ENCODE measurements around the gene MYL5.
"Not testable (repeated sequence)": the region's sequence is repeated elsewhere in the genome, so short reads cannot be mapped to it uniquely, and the experiment has no call there.

MYL5 gene

GRCh38 chr4:674172-675035, at the start of gene MYL5, which contains the start of gene ATP5ME:
Gene MYL5 (plus strand): TSS chr4:674542. CDS start chr4:678027, 3,485 bp downstream.
Gene ATP5ME (minus strand): TSS chr4:674276. CDS start chr4:674247, 29 bp downstream.
- DNase-seq (ENCODE audit: low spot score): peak; percentile 99

- DNase-seq (ENCODE audit: low spot score): peak; percentile 74
Measured at GRCh38 chr4:624705-625590, 49.4 kb upstream of the MYL5 start, which contains the start of gene PDE6B. Gene PDE6B (plus strand): TSS chr4:625573. CDS start chr4:625627, 54 bp downstream.

GRCh38 chr4:625631-626161, 48.6 kb upstream of the MYL5 start:
- no peak for DNase-seq (ENCODE audit: low spot score)

DNA sequence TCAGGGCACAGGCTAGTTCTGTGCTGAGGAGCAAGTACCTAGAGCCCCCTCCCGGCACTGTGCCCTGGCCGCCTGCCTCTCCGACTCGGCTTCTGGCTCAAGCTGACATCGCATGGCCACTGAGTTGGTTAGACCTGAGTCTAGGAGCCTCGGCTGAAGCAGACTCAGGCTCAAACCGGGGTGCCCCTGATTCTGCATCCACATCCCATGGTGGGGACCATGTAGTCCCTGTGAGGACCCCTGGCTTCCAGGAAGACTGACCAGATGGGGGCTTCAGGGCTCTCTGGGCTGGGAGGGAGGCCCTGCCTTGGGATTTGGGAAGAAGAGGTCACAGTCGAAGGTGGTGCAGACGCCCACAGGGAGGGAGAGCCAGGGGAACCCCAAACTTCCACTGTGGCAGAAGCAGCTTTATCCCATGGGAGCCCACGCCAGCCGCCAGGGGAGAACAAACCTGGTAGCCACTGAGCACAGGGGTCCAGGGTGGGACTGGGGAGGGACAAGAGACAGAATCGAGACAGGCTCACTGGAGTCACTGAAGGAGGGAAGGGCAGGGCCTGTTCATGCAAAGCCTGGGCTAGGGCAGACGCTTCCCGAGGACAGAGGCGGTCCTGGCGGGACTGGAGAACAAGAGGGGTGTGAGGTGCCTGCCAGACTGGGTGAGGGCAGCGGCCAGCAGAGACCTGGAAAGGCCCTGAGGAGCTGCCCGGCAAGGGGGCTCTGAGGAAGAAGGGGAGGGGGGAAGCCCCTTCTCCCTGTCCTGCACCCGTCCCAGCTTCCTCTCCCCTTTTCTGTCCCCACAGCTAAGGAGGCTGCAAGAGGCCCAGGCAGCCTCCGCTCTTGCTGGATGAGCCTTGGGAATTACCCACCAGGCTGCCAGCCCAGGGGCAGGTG, 47.9 kb upstream of the MYL5 start:
- DNase-seq (ENCODE audit: low spot score): peak; percentile 17

- DNase-seq (ENCODE audit: low spot score): no peak
Measured at GRCh38 chr4:627347-628125, 46.8 kb upstream of the MYL5 start.

DNA sequence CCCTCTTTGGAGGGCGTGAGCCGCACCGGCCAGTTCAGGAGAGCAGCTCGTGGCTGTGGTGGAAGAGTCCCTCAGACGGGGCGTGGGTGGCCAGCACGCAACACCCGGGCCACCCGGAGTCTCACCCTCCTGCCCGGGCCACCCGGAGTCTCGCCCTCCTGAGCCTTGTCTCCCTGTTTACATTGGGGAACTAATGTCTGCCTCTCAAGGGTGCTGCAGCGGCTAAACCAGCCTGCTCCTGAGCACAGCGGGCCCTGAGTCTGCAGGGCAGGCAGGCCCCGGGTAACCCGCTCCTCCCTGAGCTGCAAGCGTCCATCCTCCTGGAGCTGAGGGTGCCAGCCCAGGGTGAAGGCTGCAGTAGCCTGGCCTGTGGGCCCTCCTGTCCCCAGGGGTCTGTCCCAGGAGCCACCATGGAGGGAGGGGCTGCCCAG, 46.0 kb upstream of the MYL5 start:
- no peak for DNase-seq (ENCODE audit: low spot score)

DNA sequence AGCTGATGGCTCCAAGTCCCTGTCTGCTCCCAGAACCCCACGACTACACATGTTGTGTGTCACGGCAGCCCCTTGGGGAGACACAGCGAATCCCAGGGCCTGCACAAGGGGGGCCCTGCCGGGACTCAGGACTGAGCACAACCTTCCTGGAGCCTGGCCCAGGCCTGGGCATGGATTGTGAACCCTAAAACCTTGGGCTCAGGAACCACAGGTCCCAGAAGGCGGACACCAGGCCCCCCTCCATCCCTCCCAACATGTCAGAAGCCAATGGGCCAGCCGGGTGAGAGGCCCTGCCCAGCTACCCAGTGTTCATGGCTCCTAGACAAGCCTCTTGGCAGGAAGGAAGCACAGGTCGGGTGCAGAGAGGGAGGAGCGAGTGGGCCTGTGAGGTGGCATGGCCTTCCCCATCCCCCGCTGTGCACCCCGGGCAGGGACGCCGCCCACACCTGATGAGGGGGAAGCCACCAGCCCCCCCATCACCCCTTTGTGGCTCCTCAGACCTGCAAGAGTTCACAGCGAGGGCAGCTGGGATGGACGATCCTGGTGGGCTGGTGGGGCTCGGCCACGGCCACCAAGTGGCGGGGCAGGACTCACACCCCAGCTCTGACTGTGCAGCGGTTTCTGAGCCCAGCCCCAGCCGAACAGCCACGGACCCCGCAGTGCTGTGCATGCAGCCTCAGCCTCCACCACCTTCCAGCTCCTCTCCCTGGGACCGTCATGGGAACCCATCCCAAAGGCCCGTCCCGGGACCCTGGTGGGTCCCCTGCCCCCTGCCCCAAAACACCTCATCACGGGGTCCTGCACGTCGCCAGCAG, 45.3 kb upstream of the MYL5 start:
- DNase-seq (ENCODE audit: low spot score): peak; percentile 16

GRCh38 chr4:629636-629914, 44.8 kb upstream of the MYL5 start:
- no peak for DNase-seq (ENCODE audit: low spot score)

- peak; percentile 21 for DNase-seq (ENCODE audit: low spot score)
Measured at GRCh38 chr4:629915-630641, 44.3 kb upstream of the MYL5 start.

DNA sequence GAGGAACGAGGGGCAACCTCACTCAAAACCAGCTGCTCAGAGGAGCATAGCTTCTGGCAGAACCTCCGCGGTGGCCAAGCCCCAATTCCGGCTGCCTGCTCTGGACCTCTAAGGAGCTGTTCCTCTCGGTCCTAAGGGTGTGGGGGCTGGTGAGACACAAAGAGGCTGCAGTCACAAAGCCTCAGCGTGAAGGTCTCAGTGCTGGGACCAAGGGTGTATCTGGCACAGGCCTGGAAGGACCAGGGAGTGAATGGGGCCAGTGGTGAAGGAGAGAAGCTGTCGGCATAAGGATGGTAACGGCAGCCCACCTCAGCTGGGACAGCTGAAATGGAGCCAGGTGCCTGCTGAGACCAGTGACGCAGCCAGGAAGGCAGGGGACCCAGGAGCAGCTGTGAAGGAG, 43.7 kb upstream of the MYL5 start:
- no peak for DNase-seq (ENCODE audit: low spot score)

DNA sequence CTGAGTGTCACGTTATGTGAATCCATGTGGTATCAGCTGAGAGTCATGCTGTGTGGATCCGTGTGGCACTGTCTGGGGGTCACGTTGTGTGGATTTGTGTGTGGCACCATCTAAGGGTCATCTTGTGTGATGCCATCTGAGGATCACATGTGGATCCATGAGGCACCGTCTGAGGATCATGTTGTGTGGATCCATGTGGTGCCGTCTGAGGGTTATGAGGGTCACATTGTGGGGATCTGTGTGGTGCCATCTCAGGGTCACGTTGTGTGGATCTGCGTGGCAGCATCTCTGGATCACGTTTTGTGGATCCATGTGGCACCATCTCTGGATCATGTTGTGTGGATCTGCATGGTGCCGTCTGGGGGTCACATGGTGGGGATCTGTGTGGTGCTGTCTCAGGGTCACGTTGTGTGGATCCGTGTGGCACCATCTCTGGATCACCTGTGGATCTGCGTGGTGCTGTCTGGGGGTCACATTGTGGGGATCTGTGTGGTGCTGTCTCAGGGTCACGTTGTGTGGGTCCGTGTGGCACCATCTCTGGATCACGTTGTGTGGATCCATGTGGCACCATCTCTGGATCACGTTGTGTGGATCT, 42.0 kb upstream of the MYL5 start:
- no peak for DNase-seq (ENCODE audit: low spot score)

GRCh38 chr4:632926-633325, 41.4 kb upstream of the MYL5 start:
- no peak for DNase-seq (ENCODE audit: low spot score)

DNA sequence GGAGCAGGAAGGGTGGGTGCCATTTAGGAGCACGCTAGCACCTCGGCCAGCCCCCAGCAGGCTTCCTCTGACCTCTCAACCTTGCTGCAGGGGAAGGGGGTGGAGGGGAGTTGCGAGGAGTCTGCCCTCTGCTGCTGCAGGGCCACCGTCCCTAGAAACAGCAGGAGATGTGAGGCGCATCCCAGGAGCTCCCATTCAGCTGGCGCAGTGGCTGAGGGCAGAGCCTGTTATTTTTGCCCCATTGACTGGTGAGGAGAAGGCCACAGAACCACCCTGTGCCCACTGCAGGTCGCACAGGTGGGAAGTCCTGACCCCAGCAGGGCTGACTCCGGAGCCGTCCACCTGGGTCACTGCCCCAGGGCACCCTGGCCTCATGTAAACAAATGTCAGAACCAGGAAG, 40.9 kb upstream of the MYL5 start:
- no peak for DNase-seq (ENCODE audit: low spot score)

GRCh38 chr4:633976-634598, 40.3 kb upstream of the MYL5 start:
- DNase-seq (ENCODE audit: low spot score): no peak

GRCh38 chr4:634599-634985, 39.8 kb upstream of the MYL5 start:
- no peak for DNase-seq (ENCODE audit: low spot score)

DNA sequence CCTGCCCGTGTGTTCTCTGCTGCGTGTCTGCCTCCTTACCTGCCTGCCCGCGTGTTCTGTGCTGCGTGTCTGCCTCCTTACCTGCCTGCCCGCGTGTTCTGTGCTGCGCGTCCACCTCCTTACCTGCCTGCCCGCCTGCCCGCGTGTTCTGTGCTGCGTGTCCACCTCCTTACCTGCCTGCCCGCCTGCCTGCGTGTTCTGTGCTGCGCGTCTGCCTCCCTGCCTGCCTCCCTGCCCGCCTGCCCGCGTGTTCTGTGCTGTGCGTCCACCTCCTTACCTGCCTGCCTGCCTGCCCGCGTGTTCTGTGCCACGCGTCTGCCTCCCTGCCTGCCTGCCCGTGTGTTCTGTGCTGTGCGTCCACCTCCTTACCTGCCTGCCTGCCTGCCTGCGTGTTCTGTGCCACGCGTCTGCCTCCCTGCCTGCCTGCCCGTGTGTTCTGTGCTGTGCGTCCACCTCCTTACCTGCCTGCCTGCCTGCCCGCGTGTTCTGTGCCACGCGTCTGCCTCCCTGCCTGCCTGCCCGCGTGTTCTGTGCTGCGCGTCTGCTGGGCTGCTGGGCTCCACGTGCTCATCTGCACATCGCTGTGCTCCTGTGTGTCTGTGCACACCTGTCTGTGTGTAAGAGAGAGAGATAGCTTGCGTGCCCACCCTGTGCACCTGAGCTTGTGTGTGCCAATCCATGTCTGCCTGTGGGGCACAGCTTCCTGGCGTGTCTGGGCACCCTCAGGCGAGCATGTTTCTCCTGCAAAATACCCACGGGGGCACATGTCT, 39.1 kb upstream of the MYL5 start:
- DNase-seq (ENCODE audit: low spot score): not testable (repeated sequence)

DNA sequence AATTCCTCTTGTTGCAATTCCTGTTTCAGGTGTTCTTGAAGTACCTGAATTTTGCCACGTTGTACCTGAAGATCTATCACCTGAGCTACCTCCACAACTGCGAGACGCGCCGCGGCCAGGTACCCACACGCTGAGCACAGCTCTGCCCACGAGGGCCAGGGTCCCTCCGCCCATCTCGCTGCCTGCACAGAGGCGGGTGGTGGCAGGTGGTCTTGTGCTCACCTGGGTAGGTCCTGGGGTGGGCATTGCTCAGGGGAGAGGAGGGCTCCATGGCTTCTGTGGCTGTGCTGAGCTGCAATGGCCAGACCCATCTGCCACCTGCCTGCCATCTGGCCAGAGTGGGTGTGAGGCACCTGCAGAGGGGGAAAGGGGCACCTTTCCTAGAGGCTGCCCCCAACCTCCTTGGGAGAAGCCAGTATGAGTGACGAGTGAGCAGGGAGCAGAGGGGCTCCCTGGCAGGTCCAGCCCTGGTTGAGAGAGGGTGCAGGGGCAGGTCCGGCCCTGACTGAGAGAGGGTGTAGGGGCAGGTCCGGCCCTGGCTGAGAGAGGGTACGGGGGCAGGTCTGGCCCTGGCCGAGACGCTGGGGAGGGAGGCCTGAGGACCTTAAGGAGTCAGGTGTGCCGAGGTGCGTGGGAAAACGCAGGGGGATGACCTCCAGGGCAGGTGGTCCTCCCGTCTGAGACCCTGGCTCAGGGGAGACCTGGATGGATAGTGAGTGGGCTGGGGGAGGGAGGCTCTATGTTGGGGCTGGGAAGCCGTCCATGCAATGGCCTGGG, 38.3 kb upstream of the MYL5 start:
- DNase-seq (ENCODE audit: low spot score): peak; percentile 14
